ENCODE results near the gene SMYD3.

DNA sequence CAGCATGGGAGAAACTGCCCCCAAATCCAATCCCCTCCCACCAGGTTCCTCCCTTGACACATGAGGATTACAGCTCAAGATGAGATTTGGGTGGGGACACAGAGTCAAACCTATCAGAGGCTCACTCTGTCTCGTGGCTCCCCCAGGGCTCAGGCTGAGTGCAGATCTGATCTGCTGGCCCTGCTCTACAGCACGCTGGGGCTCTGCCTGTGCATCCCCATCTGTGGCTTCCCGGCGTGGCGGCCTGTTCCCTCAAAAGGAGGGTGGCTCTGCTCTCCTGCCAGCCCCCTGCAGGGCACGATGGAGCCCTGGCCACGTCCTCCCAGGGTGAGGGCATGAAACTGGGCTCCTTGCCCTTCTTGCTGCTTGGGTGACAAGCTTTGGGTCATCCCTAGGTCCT lies 19.8 kb upstream of the SMYD3 start:
- TF ChIP-seq CTCF (conservative IDR thresholded peaks at IDR 0.05 in 1 of 2, IDR thresholded peaks at IDR 0.05 in 1 of 2; ENCODE audit: low read depth in 1 of 2, low read length in 2 of 2) (no peak), EZH2 (IDR thresholded peaks at IDR 0.05; ENCODE audit: low read length, missing control alignments) (no peak)
